D721Med (cell line): Measurements from ENCODE around the gene GPI.

Experiments
- DNase-seq: peaks from one replicate; pipeline ENCODE4 v3.0.0; 2011; ENCODE audit warnings: low spot score; ENCODE audit not compliant: insufficient read length
- FAIRE-seq: peaks from 2 replicates; lab custom pipeline; 2011; peaks lifted over from hg19 to GRCh38; lab: Jason Lieb, UNC
- TF ChIP-seq, protein P1 (sequence below): IDR thresholded peaks from 2 replicates; pipeline ENCODE4 v1.5.1; 2012; ENCODE audit warnings: mild to moderate bottlenecking, control low read depth; ENCODE audit not compliant: insufficient read depth; ENCODE audit errors: missing control alignments

The GPI gene

DNA sequence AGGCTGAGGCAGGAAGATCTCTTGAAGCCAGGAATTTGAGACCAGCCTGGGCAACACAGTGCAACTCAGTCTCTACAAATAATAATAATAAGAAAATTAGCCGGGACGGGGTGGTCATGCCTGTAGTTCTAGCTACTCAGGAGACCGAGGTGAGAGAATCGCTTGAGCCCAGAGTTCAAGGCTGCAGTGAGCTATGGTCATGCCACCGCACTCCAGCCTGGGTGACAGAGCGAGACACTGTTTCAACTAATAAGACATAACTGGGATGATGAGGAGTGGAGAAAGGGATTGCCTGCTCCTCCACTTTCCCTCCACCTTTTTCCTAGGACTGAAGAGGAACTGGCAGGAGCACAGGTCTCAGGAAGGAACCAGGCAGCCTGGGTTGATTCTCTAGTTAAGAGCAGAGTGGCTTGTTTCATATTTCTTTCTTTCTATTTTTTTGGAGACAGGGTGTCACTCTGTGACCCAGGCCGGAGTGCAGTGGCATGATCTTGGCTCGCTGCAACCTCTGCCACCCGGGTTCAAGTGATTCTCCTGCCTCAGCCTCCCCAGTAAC lies 4.6 kb upstream of the GPI start:
- FAIRE-seq, result no peak
- TF ChIP-seq, protein P1, sequence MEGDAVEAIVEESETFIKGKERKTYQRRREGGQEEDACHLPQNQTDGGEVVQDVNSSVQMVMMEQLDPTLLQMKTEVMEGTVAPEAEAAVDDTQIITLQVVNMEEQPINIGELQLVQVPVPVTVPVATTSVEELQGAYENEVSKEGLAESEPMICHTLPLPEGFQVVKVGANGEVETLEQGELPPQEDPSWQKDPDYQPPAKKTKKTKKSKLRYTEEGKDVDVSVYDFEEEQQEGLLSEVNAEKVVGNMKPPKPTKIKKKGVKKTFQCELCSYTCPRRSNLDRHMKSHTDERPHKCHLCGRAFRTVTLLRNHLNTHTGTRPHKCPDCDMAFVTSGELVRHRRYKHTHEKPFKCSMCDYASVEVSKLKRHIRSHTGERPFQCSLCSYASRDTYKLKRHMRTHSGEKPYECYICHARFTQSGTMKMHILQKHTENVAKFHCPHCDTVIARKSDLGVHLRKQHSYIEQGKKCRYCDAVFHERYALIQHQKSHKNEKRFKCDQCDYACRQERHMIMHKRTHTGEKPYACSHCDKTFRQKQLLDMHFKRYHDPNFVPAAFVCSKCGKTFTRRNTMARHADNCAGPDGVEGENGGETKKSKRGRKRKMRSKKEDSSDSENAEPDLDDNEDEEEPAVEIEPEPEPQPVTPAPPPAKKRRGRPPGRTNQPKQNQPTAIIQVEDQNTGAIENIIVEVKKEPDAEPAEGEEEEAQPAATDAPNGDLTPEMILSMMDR, result no peak
- no peak for DNase-seq

DNA sequence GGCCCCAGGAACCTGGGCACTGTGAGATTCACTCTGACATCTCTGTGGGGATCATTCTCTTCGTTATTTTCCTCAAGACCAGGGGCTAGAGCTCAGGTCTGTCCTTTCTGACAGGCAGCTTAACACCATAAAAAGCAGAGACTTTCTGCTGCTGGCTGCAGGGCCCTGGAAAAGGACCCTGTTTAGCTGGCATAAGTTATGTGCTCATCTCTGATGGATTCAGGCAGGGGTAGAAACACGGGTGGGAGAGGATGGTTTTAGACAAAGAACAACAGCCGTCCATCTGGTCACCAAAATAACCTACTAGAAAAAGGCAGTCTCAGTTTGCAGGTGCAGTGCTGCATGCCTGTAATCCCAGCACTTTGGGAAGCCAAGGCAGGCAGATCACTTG lies 2.3 kb upstream of the GPI start:
- TF ChIP-seq, protein P1, result no peak
- FAIRE-seq (no peak), DNase-seq (no peak)

DNA sequence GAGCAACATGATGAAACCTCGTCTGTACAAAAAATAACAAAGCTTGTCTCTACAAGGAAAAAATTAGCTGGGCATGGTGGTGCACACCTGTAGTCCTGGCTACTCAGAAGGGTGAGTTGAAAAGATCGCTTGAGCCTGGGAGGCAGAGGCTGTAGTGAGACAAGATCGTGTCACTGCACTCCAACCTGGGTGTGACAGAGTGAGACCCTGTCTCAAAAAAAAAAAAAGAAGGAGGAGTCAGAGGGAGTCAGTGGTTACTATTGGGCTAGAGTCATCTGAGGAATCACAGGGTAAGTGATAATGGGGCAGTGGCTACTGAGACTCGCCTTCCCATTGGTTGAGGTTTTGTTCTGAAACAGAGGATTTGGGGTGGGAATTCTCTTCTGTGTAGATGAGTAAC lies 1.9 kb upstream of the GPI start:
- TF ChIP-seq, protein P1, result no peak
- FAIRE-seq, result no peak

DNA sequence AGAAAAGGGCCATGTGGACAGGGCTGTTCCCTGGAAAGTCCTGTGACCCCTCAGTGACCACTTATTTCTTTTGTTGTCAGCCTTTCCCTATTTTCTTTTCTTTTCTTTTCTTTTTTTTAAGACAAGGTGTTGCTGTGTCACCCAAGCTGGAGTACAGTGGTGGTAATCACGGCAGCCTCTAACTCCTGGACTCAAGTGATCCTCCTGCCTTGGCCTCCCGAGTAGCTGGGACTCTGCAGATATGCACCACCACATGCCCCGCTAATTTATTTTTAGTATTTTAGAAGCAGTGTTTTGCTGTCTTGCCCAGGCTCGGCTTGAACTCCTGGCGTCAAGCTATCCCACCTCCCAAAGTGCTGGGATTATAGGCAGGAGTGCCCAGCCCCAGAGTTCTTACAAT lies 1.1 kb upstream of the GPI start:
- no peak for FAIRE-seq
- TF ChIP-seq, protein P1, result no peak

More for the DNA sequence above, 1.9 kb upstream of the GPI start:
- no peak for DNase-seq

DNA sequence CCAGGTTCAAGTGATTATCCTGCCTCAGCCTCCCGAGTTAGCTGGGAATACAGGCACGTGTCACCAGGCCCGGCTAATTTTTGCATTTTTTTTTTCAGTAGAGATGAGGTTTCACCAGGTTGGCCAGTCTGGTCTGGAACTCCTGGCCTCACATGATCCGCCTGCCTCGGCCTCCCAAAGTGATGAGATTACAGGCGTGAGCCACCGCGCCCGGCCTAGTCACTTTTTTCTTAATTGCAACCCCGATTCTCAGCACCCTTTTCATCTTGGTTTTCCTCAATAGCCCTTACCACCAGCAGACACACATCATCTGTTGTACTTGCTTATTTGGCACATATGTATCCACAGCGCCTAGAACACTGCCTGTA lies 550 bp upstream of the GPI start:
- DNase-seq (no peak), FAIRE-seq (no peak)
- TF ChIP-seq, protein P1, result no peak

More for the DNA sequence above, 1.1 kb upstream of the GPI start:
- DNase-seq, result no peak

DNA sequence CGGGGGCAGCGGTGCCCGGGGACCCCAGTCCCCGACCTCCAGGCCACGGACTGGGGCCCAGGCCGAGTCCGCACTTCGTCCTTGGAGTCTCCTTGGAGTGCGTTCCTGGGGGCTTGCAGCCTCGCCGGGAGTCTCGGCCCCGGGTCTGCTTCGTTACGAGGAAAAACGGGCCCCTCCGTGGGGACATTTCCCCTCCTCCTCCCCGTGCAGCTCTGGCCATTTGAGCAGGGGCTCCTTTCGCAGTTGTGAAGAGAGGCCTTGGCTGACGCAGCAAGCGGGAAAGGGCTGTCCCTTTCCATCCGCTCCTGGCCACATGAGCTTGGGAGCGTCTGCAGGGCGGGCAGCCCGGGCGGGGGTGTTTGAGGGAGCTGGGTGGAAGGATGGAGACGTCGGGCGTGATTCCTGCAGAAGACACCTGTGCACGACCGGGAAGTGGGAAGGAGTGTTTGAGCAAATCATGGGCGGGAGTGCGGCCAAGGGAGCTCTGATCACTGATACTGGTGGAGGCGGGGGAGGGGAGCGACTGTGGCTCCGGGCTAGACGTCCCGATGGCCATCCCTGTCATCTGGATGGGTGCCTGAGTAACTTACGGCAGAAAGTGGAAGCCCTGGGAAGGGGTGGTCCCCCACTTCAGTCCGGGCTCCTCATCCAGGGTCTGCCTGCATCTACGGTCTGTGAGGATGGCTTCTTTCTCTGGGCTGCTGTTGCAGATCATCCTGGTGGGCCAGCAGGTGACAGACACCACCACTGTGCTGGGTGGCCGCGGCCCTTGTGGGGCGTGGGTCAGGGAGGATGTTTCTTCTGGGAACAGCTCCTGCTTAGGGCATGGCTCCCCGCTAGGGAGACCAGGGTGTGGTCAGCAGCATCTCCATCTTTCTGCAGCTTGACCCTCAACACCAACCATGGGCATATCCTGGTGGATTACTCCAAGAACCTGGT lies 736 bp downstream of the GPI start:
- DNase-seq, result no peak
- no peak for FAIRE-seq
- TF ChIP-seq, protein P1, result no peak
